WTC11 (cell line): ENCODE results near the gene FBXL14. TPM values are rescaled to one million over a fixed set of nuclear protein-coding genes. Genes with fewer than 3 reads are reported as not detected.

Experiments
- ATAC-seq: fragments of 200-7000 bp; cut with Tn5 transposase; 2 replicates; pipeline ENCODE4 v1.10.0; 2021; ENCODE audit warnings: mild to moderate bottlenecking, moderate library complexity
- CTCF ChIA-PET: fragments of 300-600 bp; sonication (Branson Sonifier 250); formaldehyde crosslinking; loops from one replicate; lab custom pipeline; 2021; ENCODE audit warnings: antibody characterized with exemption; lab: Charles Lee
- POLR2A ChIA-PET: fragments of 350-600 bp; sonication (Branson Sonifier 250); formaldehyde crosslinking; loops from one replicate; lab custom pipeline; 2021; ENCODE audit warnings: antibody characterized with exemption; lab: Charles Lee
- DNase-seq: peaks from one replicate; pipeline ENCODE4 v3.0.0; 2021; ENCODE audit warnings: low spot score
- H3K27ac Mint-ChIP-seq: 2 replicates; pipeline ENCODE4 v1.8.0; 2021; ENCODE audit warnings: mixed read lengths
- H3K27me3 Mint-ChIP-seq: 2 replicates; pipeline ENCODE4 v1.8.0; 2021; ENCODE audit warnings: low read depth, mild to moderate bottlenecking, moderate library complexity, mixed read lengths
- H3K36me3 Mint-ChIP-seq: 2 replicates; pipeline ENCODE4 v1.8.0; 2021; ENCODE audit warnings: mixed read lengths
- H3K4me1 Mint-ChIP-seq: 2 replicates; pipeline ENCODE4 v1.8.0; 2022; ENCODE audit warnings: mixed read lengths
- H3K4me3 Mint-ChIP-seq: 2 replicates; pipeline ENCODE4 v1.8.0; 2021; ENCODE audit warnings: mild to moderate bottlenecking, moderate library complexity, mixed read lengths
- H3K9me3 Mint-ChIP-seq: 2 replicates; pipeline ENCODE4 v1.8.0; 2021; ENCODE audit warnings: mixed read lengths
- AR ChIP-seq: fragments of 250-450 bp; sonication (Bioruptor Pico); IDR thresholded peaks from 2 replicates; pipeline ENCODE4 v1.9.0; 2021; ENCODE audit warnings: mild to moderate bottlenecking
- ATF3 ChIP-seq: sonication (generic); formaldehyde crosslinking; conservative IDR thresholded peaks from 2 replicates; pipeline ENCODE4 v1.8.1; 2022; ENCODE audit warnings: mild to moderate bottlenecking, missing genetic modification reagents
- ATF6 ChIP-seq: sonication (generic); formaldehyde crosslinking; IDR thresholded peaks from 2 replicates; pipeline ENCODE4 v1.8.1; 2023; ENCODE audit warnings: mild to moderate bottlenecking, missing genetic modification reagents
- CREB1 ChIP-seq: sonication (generic); formaldehyde crosslinking; IDR thresholded peaks from 2 replicates; pipeline ENCODE4 v1.8.0; 2023; ENCODE audit warnings: mild to moderate bottlenecking, missing genetic modification reagents
- CREM ChIP-seq: sonication (generic); formaldehyde crosslinking; IDR thresholded peaks from 2 replicates; pipeline ENCODE4 v1.8.1; 2022; ENCODE audit warnings: mild to moderate bottlenecking, missing genetic modification reagents, moderate library complexity
- CTCF ChIP-seq: fragments of 200-600 bp; IDR thresholded peaks from 2 replicates; pipeline ENCODE4 v1.8.0; 2022; ENCODE audit warnings: antibody characterized with exemption
- E2F4 ChIP-seq: sonication (generic); formaldehyde crosslinking; IDR thresholded peaks from 2 replicates; pipeline ENCODE4 v1.8.1; 2022; ENCODE audit warnings: low read depth, mild to moderate bottlenecking, moderate library complexity, missing genetic modification reagents, borderline replicate concordance
- ERG ChIP-seq: fragments of 250-450 bp; sonication (Bioruptor Pico); IDR thresholded peaks from 2 replicates; pipeline ENCODE4 v1.8.0; 2021; ENCODE audit warnings: mild to moderate bottlenecking
- ESRRA ChIP-seq: sonication (generic); formaldehyde crosslinking; IDR thresholded peaks from 2 replicates; pipeline ENCODE4 v1.8.1; 2022; ENCODE audit warnings: mild to moderate bottlenecking, missing genetic modification reagents, borderline replicate concordance
- FOXP1 ChIP-seq: sonication (generic); formaldehyde crosslinking; IDR thresholded peaks from 2 replicates; pipeline ENCODE4 v1.8.0; 2022; ENCODE audit warnings: missing genetic modification reagents, mild to moderate bottlenecking, moderate library complexity, borderline replicate concordance
- GTF2I ChIP-seq: fragments of 250-450 bp; sonication (Bioruptor Pico); conservative IDR thresholded peaks from 2 replicates; pipeline ENCODE4 v1.4.0; 2021; ENCODE audit warnings: mild to moderate bottlenecking
- IRF1 ChIP-seq: sonication (generic); formaldehyde crosslinking; IDR thresholded peaks from 2 replicates; pipeline ENCODE4 v1.8.0; 2023; ENCODE audit warnings: missing genetic modification reagents
- JAZF1 ChIP-seq: fragments of 250-450 bp; sonication (Bioruptor Pico); IDR thresholded peaks from 2 replicates; pipeline ENCODE4 v1.9.0; 2021; ENCODE audit warnings: moderate library complexity, mild to moderate bottlenecking, inconsistent platforms
- NR1H2 ChIP-seq: sonication (generic); formaldehyde crosslinking; IDR thresholded peaks from 2 replicates; pipeline ENCODE4 v1.9.0; 2021; ENCODE audit warnings: mild to moderate bottlenecking, moderate library complexity, missing genetic modification reagents
- NR3C1 ChIP-seq: sonication (generic); formaldehyde crosslinking; conservative IDR thresholded peaks from 2 replicates; pipeline ENCODE4 v1.8.1; 2023; ENCODE audit warnings: low read depth, mild to moderate bottlenecking, missing genetic modification reagents
- TCF7 ChIP-seq: sonication (generic); formaldehyde crosslinking; IDR thresholded peaks from 2 replicates; pipeline ENCODE4 v1.8.0; 2022; ENCODE audit warnings: mild to moderate bottlenecking, low read depth, missing genetic modification reagents, moderate library complexity
- TEAD4 ChIP-seq: sonication (generic); formaldehyde crosslinking; IDR thresholded peaks from 2 replicates; pipeline ENCODE4 v1.8.0; 2022; ENCODE audit warnings: mild to moderate bottlenecking, missing genetic modification reagents
- USF2 ChIP-seq: sonication (generic); formaldehyde crosslinking; IDR thresholded peaks from 2 replicates; pipeline ENCODE4 v1.8.1; 2023; ENCODE audit warnings: mild to moderate bottlenecking, missing genetic modification reagents, moderate library complexity
- ZNF263 ChIP-seq: sonication (generic); formaldehyde crosslinking; IDR thresholded peaks from 2 replicates; pipeline ENCODE4 v1.8.1; 2022; ENCODE audit warnings: low read depth, mild to moderate bottlenecking, moderate library complexity, missing genetic modification reagents
- ZNF281 ChIP-seq: sonication (generic); formaldehyde crosslinking; IDR thresholded peaks from 2 replicates; pipeline ENCODE4 v1.8.0; 2023; ENCODE audit warnings: mild to moderate bottlenecking, missing genetic modification reagents
- ZNF671 ChIP-seq: fragments of 250-450 bp; sonication (Bioruptor Pico); IDR thresholded peaks from 2 replicates; pipeline ENCODE4 v1.8.0; 2021; ENCODE audit warnings: mild to moderate bottlenecking
- total RNA-seq: library from RNA; stranded (reverse); gene quantifications from 3 replicates; pipeline ENCODE4 v1.2.3, GENCODE V29; 2021

FBXL14 gene
- total RNA-seq, 1 experiment from 2014 or later: 12.0 TPM

- H3K4me3 Mint-ChIP-seq: no peak overlapping the region
- peaks cover 56% of the 10 kb centered on the region for H3K27me3 Mint-ChIP-seq
- POLR2A ChIA-PET: interaction anchor here (0.9 kb wide), 1 partner anchor 9 kb away, joined by 3 read pairs; no protein-coding TSS in a partner anchor
- peak; percentile 70 for DNase-seq
- no peaks in the 10 kb centered on the region for H3K9me3 Mint-ChIP-seq
- ATAC-seq: peak; percentile 65
- no peaks in the 10 kb centered on the region for H3K36me3 Mint-ChIP-seq
- CTCF ChIA-PET: interaction anchor here (0.5 to 3.2 kb wide), 26 partner anchors 9 to 634 kb away, joined by 3 to 61 read pairs (median 4); partner anchors contain the start of genes FBXL14, RAD52 and WNT5B
- TF ChIP-seq ATF6 (CRISPR knock-in tag) (no peak), IRF1 (CRISPR knock-in tag) (no peak), ERG (CRISPR knock-in tag) (no peak), JAZF1 (no peak), ESRRA (CRISPR knock-in tag) (no peak), CTCF (peak; percentile 73), USF2 (CRISPR knock-in tag) (no peak), E2F4 (no peak)
- no peak overlapping the region for H3K27ac Mint-ChIP-seq
- H3K4me1 Mint-ChIP-seq: peaks cover 24% of the 10 kb centered on the region
Measured at GRCh38 chr12:1583421-1584078, 10.8 kb downstream of the FBXL14 start.

- no peaks in the 10 kb centered on the region for H3K36me3 Mint-ChIP-seq
- TF ChIP-seq ZNF263 (CRISPR knock-in tag) (no peak), TEAD4 (CRISPR knock-in tag) (no peak), GTF2I (CRISPR knock-in tag) (no peak), TCF7 (CRISPR knock-in tag) (no peak), AR (CRISPR knock-in tag) (no peak), ZNF281 (CRISPR knock-in tag) (no peak), FOXP1 (CRISPR knock-in tag) (no peak), NR1H2 (CRISPR knock-in tag) (no peak), ZNF671 (no peak), CREB1 (CRISPR knock-in tag) (no peak), NR3C1 (CRISPR knock-in tag) (no peak), ATF3 (CRISPR knock-in tag) (no peak), CREM (no peak)
Measured at GRCh38 chr12:1582709-1583050, 11.7 kb downstream of the FBXL14 start.

More at GRCh38 chr12:1582709-1583050, 11.7 kb downstream of the FBXL14 start:
- H3K27me3 Mint-ChIP-seq: peaks cover 47% of the 10 kb centered on the region
- H3K4me1 Mint-ChIP-seq: peaks cover 15% of the 10 kb centered on the region
- no peak overlapping the region for H3K27ac Mint-ChIP-seq
- H3K4me3 Mint-ChIP-seq: no peak overlapping the region
- H3K9me3 Mint-ChIP-seq: no peaks in the 10 kb centered on the region
- no peak for DNase-seq
- ChIA-PET POLR2A (no interaction called here), CTCF (interaction anchor here (1.1 to 3.2 kb wide), 4 partner anchors 23 to 466 kb away, joined by 3 to 61 read pairs (median 28); no protein-coding TSS in a partner anchor)
- ATAC-seq: no peak
